Breast epithelium (tissue), 3 donors: ENCODE results near the gene KIAA2012.

Source experiments
- CTCF ChIP-seq, 3 donors: fragments of 450-650 bp; IDR thresholded peaks; one replicate each; pipeline ENCODE4 v1.5.1; 2016 to 2017; ENCODE audit warnings: antibody characterized with exemption in 3 of 3, mild to moderate bottlenecking in 3 of 3, moderate library complexity in 3 of 3
- POLR2A ChIP-seq: fragments of 450-650 bp; IDR thresholded peaks from one replicate; pipeline ENCODE4 v1.6.1; 2016; ENCODE audit warnings: antibody characterized with exemption, mild to moderate bottlenecking, moderate library complexity

DNA sequence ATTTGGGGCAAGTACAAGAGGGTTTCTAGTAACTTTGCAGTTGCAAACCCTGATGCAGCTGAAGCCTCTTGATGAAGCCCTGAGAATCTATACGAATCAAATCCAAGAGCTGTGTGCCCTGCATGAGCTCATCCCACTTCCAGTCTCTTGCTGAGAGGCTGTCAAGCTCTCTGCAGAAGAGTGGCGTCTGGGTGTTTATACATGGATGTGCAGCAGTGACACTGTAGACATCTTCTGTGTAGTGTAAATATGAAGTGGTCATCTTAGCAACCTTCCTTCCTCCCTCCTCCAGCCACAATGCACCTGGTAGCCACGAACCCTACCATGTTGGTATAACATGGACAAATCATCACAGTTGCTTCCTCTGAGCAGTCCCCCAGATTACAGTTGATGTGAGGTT lies 18.4 kb upstream of the KIAA2012 start:
- TF ChIP-seq CTCF (IDR thresholded peaks at IDR 0.05) = no peak
- TF ChIP-seq POLR2A = no peak
